ENCODE results near the gene IRX4.

DNA sequence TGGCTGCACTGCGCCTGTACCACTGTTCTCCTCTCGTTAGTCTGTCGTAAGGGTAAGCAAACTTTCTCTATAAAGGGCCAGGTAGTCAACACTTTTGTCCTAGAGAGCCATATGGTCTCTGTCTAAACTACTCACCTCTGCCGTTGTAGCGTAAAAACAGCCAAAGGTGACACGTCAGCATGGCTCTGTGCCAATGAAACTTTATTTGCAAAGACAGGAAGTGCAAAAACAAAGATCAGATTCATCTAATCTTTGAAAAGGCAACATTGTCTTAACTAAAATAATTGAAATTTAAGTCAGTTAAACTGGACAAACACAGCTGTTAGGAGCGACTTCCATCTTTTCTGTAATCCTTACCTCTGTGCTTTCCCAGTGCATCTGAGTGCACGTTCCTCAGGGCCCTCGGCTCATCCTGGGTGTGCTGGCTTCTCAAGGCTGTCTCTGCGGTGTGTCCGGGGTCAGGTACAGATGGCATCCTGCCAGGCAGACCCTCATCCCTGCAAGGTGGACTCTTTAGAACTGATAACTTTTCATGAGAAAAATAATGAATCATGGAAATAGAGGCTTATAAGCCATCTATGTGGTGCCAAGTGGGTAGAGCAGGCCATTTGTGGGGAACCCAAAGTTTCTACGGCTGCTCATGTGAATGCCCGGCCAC, 35.2 kb upstream of the IRX4 start:
- TF ChIP-seq, protein P1, sequence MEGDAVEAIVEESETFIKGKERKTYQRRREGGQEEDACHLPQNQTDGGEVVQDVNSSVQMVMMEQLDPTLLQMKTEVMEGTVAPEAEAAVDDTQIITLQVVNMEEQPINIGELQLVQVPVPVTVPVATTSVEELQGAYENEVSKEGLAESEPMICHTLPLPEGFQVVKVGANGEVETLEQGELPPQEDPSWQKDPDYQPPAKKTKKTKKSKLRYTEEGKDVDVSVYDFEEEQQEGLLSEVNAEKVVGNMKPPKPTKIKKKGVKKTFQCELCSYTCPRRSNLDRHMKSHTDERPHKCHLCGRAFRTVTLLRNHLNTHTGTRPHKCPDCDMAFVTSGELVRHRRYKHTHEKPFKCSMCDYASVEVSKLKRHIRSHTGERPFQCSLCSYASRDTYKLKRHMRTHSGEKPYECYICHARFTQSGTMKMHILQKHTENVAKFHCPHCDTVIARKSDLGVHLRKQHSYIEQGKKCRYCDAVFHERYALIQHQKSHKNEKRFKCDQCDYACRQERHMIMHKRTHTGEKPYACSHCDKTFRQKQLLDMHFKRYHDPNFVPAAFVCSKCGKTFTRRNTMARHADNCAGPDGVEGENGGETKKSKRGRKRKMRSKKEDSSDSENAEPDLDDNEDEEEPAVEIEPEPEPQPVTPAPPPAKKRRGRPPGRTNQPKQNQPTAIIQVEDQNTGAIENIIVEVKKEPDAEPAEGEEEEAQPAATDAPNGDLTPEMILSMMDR (IDR thresholded peaks at IDR 0.05; ENCODE audit: low read length), result no peak
- TF ChIP-seq EZH2 (optimal IDR thresholded peaks at IDR 0.05; ENCODE audit: low read depth, low read length) (no peak), EZH2phosphoT487 (IDR thresholded peaks at IDR 0.05; ENCODE audit: low read length) (no peak)

All from MM.1S (cell line).